Measurements from ENCODE around the gene TBX21. TPM values are rescaled to one million over a fixed set of nuclear protein-coding genes. Genes with fewer than 3 reads are reported as not detected.
A peak's percentile ranks its signal among the peaks of the same experiment; 100 is the strongest.

TBX21 gene
- total RNA-seq, 2 donors from 2014 or later: 0.34 to 0.80 TPM

- ATAC-seq: peak; percentile 94 to 95
- intact Hi-C loops (cut with DNase I): loop anchor here in 1 of 2 donors (10.0 kb wide), 2 partner anchors 55 to 125 kb away; partner anchors contain the start of gene TBX21
- peak; percentile 55 for DNase-seq
These were observed 56.9 kb downstream of the TBX21 start for GRCh38 chr17:47789611-47790561.

DNA sequence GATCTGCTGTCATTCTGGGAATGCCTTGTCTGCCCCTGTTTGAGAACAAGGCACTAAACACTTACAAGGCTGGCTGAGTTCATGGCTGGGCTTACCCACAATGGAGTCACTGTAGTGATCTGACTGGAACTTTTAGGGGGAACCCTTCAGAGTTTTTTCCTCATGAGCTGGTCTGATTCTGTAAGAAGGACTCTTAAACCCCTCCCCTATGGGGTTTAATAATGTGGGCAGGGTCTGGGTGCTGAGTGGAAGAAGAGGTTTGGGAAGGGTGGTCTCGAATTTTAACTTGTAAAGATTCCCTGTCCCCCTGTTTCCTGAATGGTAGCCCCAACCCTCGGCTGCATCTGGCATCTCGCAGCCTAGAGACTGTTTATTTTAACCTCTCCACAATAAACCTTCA, 58.0 kb downstream of the TBX21 start:
- intact Hi-C loops (cut with DNase I): loop anchor here in 1 of 2 donors (10.0 kb wide), 2 partner anchors 56 to 126 kb away; partner anchors contain the start of gene TBX21
- ATAC-seq (no peak), DNase-seq (no peak)

- intact Hi-C loops (cut with DNase I): loop anchor here in 1 of 2 donors (10.0 kb wide), 2 partner anchors 58 to 128 kb away; partner anchors contain the start of gene TBX21
- ATAC-seq (no peak), DNase-seq (no peak)
These were observed 59.4 kb downstream of the TBX21 start for GRCh38 chr17:47792457-47792856.

- no peak for ATAC-seq
- no peak for DNase-seq
- intact Hi-C loops (cut with DNase I): loop anchor here in 1 of 2 donors (10.0 kb wide), 2 partner anchors 58 to 128 kb away; partner anchors contain the start of gene TBX21
These were observed 59.9 kb downstream of the TBX21 start for GRCh38 chr17:47792979-47793378.

Other genes starting within 250 kb of the TBX21 start
- gene NPEPPS, start 202.1 kb upstream of the TBX21 start, total RNA-seq: 10 to 100 TPM; 87.4 to 99.8 TPM
- gene KPNB1, start 83.3 kb upstream of the TBX21 start, total RNA-seq: 100 to 1,000 TPM; 145 to 180 TPM
- 10 to 100 TPM; 13.7 to 17.9 TPM for gene TBKBP1, start 39.1 kb upstream of the TBX21 start, total RNA-seq
- 1 to 10 TPM; 4.5 to 5.4 TPM for gene OSBPL7, start 88.6 kb downstream of the TBX21 start, total RNA-seq
- gene MRPL10, start 98.3 kb downstream of the TBX21 start, total RNA-seq: 10 to 100 TPM; 33.9 to 38.8 TPM
- not detected for gene LRRC46, start 98.4 kb downstream of the TBX21 start, total RNA-seq
- 10 to 100 TPM; 32.2 to 33.6 TPM for gene SCRN2, start 108.0 kb downstream of the TBX21 start, total RNA-seq
- under 1 TPM; 0.24 to 0.50 TPM for gene SP6, start 117.9 kb downstream of the TBX21 start, total RNA-seq
- gene SP2, start 163.0 kb downstream of the TBX21 start, total RNA-seq: 10 to 100 TPM; 12.6 to 14.1 TPM
- gene PNPO, start 208.3 kb downstream of the TBX21 start, total RNA-seq: 10 to 100 TPM; 23.4 to 25.4 TPM
- gene PRR15L, start 224.6 kb downstream of the TBX21 start, total RNA-seq: under 1 TPM; 0.47 to 0.62 TPM
- 10 to 100 TPM; 62.6 to 66.3 TPM for gene CDK5RAP3, start 237.9 kb downstream of the TBX21 start, total RNA-seq